GM12891 (cell line): ENCODE data around the gene HECTD4.

Source experiments
- POLR2A ChIP-seq: IDR thresholded peaks from 2 replicates; pipeline ENCODE4 v1.6.1; 2011; ENCODE audit warnings: low read depth, low read length, control low read depth
- POLR2AphosphoS5 ChIP-seq: IDR thresholded peaks from 2 replicates; pipeline ENCODE4 v1.6.1; 2011; ENCODE audit warnings: low read depth, low read length, control low read depth

GRCh38 chr12:112121780-112122565 lies 260.3 kb downstream of the HECTD4 start:
- no peak for TF ChIP-seq POLR2A
- TF ChIP-seq POLR2AphosphoS5, result no peak
